NCI-H2227 (cell line): ENCODE results near the gene GRK6.

Source experiments
- DNase-seq: peaks from one replicate; lab custom pipeline; 2025; ENCODE audit not compliant: unreplicated experiment; lab: John Stamatoyannopoulos, UW

Gene GRK6

GRCh38 chr5:177452688-177453638, 26.5 kb downstream of the GRK6 start:
- DNase-seq = peak; percentile 29

- peak; percentile 69 for DNase-seq
Measured at GRCh38 chr5:177453852-177454396, 27.4 kb downstream of the GRK6 start.

- DNase-seq = peak; percentile 89
Measured at GRCh38 chr5:177454397-177455035, 28.0 kb downstream of the GRK6 start.

GRCh38 chr5:177455036-177455660, 28.7 kb downstream of the GRK6 start:
- peak; percentile 89 for DNase-seq

GRCh38 chr5:177455661-177456590, 29.4 kb downstream of the GRK6 start:
- peak; percentile 77 for DNase-seq

GRCh38 chr5:177456591-177456964, 30.1 kb downstream of the GRK6 start:
- DNase-seq = no peak

GRCh38 chr5:177456976-177457851, 30.7 kb downstream of the GRK6 start:
- DNase-seq = peak; percentile 96

GRCh38 chr5:177457852-177458681, 31.6 kb downstream of the GRK6 start:
- DNase-seq = no peak

GRCh38 chr5:177458912-177459350, 32.5 kb downstream of the GRK6 start:
- DNase-seq = peak; percentile 57

GRCh38 chr5:177459357-177459756, 32.9 kb downstream of the GRK6 start:
- DNase-seq = no peak

GRCh38 chr5:177459819-177460628, 33.5 kb downstream of the GRK6 start:
- DNase-seq = no peak

- DNase-seq = no peak
Measured at GRCh38 chr5:177462021-177462670, 35.7 kb downstream of the GRK6 start.

- DNase-seq = no peak
Measured at GRCh38 chr5:177465044-177465443, 38.6 kb downstream of the GRK6 start.

GRCh38 chr5:177466861-177467260, 40.4 kb downstream of the GRK6 start:
- DNase-seq = no peak

- no peak for DNase-seq
Measured at GRCh38 chr5:177467436-177467835, 41.0 kb downstream of the GRK6 start.

GRCh38 chr5:177468329-177468684, 41.8 kb downstream of the GRK6 start:
- DNase-seq = no peak
